H9 (cell line): ENCODE results near the gene SPINK13. TPM values are rescaled to one million over a fixed set of nuclear protein-coding genes. Genes with fewer than 3 reads are reported as not detected.

Source experiments
- DNase-seq: peaks from one replicate; pipeline ENCODE4 v3.0.0-alpha.2; 2017
- H2AFZ ChIP-seq: one replicate; pipeline ENCODE4 v1.6.1; 2013; ENCODE audit warnings: mild to moderate bottlenecking, low read length, control low read depth, moderate library complexity
- H2AK5ac ChIP-seq: 2 replicates; pipeline ENCODE4 v1.6.1; 2013; ENCODE audit warnings: low read length, control low read depth, mixed read lengths; ENCODE audit not compliant: insufficient read length
- H2BK120ac ChIP-seq: one replicate; pipeline ENCODE4 v1.6.1; 2013; ENCODE audit warnings: low read depth, mild to moderate bottlenecking, low read length, control low read depth, inconsistent platforms; ENCODE audit not compliant: poor library complexity, severe bottlenecking
- H2BK12ac ChIP-seq: 2 replicates; pipeline ENCODE4 v1.6.1; 2013; ENCODE audit warnings: low read length, control low read depth, mixed read lengths, low read depth; ENCODE audit not compliant: insufficient read length
- H2BK15ac ChIP-seq: 2 replicates; pipeline ENCODE4 v1.6.1; 2013; ENCODE audit warnings: low read depth, low read length, control low read depth
- H2BK20ac ChIP-seq: one replicate; pipeline ENCODE4 v1.6.1; 2013; ENCODE audit warnings: low read depth, mild to moderate bottlenecking, low read length, control low read depth, inconsistent platforms; ENCODE audit not compliant: poor library complexity, severe bottlenecking
- H2BK5ac ChIP-seq: 2 replicates; pipeline ENCODE4 v1.6.1; 2013; ENCODE audit warnings: low read length, control low read depth, mixed read lengths; ENCODE audit not compliant: insufficient read length
- H3K14ac ChIP-seq: 2 replicates; pipeline ENCODE4 v1.6.1; 2013; ENCODE audit warnings: low read length, control low read depth; ENCODE audit not compliant: insufficient read depth
- H3K18ac ChIP-seq: 2 replicates; pipeline ENCODE4 v1.6.1; 2013; ENCODE audit warnings: low read depth, mild to moderate bottlenecking, mixed read lengths, low read length, control low read depth; ENCODE audit not compliant: insufficient read length
- H3K23ac ChIP-seq: 2 replicates; pipeline ENCODE4 v1.6.1; 2013; ENCODE audit warnings: low read length, control low read depth, mixed read lengths, low read depth; ENCODE audit not compliant: insufficient read length
- H3K23me2 ChIP-seq: 2 replicates; pipeline ENCODE4 v1.6.1; 2013; ENCODE audit warnings: low read depth, mild to moderate bottlenecking, mixed read lengths, low read length, control low read depth; ENCODE audit not compliant: insufficient read length, poor library complexity, severe bottlenecking
- H3K27ac ChIP-seq: 2 replicates; pipeline ENCODE4 v1.5.1; 2013; ENCODE audit warnings: low read length, control low read depth, mixed read lengths, low read depth; ENCODE audit not compliant: insufficient read length
- H3K27me3 ChIP-seq: 2 replicates; pipeline ENCODE4 v1.6.1; 2013; ENCODE audit warnings: low read length, control low read depth, inconsistent platforms; ENCODE audit not compliant: insufficient read depth
- H3K4ac ChIP-seq: 2 replicates; pipeline ENCODE4 v1.6.1; 2013; ENCODE audit warnings: low read depth, mild to moderate bottlenecking, control low read depth, inconsistent platforms, low read length, moderate library complexity
- H3K4me1 ChIP-seq: 2 replicates; pipeline ENCODE4 v1.6.1; 2013; ENCODE audit warnings: low read length, control low read depth, inconsistent platforms; ENCODE audit not compliant: insufficient read depth
- H3K4me2 ChIP-seq: 2 replicates; pipeline ENCODE4 v1.6.1; 2013; ENCODE audit warnings: low read length, control low read depth, mixed read lengths; ENCODE audit not compliant: insufficient read length, insufficient read depth
- H3K56ac ChIP-seq: 2 replicates; pipeline ENCODE4 v1.6.1; 2013; ENCODE audit warnings: low read depth, mild to moderate bottlenecking, mixed read lengths, low read length, control low read depth; ENCODE audit not compliant: insufficient read length
- H3K79me1 ChIP-seq: 2 replicates; pipeline ENCODE4 v1.6.1; 2013; ENCODE audit warnings: low read depth, mild to moderate bottlenecking, moderate library complexity, low read length, control low read depth, inconsistent platforms; ENCODE audit not compliant: insufficient read depth, poor library complexity, severe bottlenecking
- H3K79me2 ChIP-seq: 2 replicates; pipeline ENCODE4 v1.6.1; 2013; ENCODE audit warnings: low read length, control low read depth, inconsistent platforms; ENCODE audit not compliant: insufficient read depth
- H3K9ac ChIP-seq: 2 replicates; pipeline ENCODE4 v1.6.1; 2013; ENCODE audit warnings: low read length, control low read depth, mixed read lengths; ENCODE audit not compliant: insufficient read length; ENCODE audit errors: extremely low read depth
- H3K9me3 ChIP-seq: one replicate; pipeline ENCODE4 v1.6.1; 2013; ENCODE audit warnings: low read depth, low read length, inconsistent platforms; ENCODE audit not compliant: control insufficient read depth
- H3T11ph ChIP-seq: one replicate; pipeline ENCODE4 v1.6.1; 2013; ENCODE audit warnings: mild to moderate bottlenecking, low read length, control low read depth, inconsistent platforms
- H4K20me1 ChIP-seq: one replicate; pipeline ENCODE4 v1.6.1; 2013; ENCODE audit not compliant: control insufficient read depth, insufficient read length, insufficient read depth
- H4K5ac ChIP-seq: 2 replicates; pipeline ENCODE4 v1.6.1; 2013; ENCODE audit warnings: low read depth, mild to moderate bottlenecking, mixed read lengths, low read length, control low read depth; ENCODE audit not compliant: insufficient read length
- H4K8ac ChIP-seq: replicated peaks from 2 replicates; pipeline ENCODE4 v1.6.1; 2013; ENCODE audit warnings: low read length, control low read depth, mixed read lengths, low read depth; ENCODE audit not compliant: insufficient read length
- H4K91ac ChIP-seq: 2 replicates; pipeline ENCODE4 v1.6.1; 2013; ENCODE audit warnings: low read depth, mild to moderate bottlenecking, moderate library complexity, mixed read lengths, low read length, control low read depth; ENCODE audit not compliant: insufficient read length
- H3K27ac Mint-ChIP-seq, 3 experiments: 2 replicates in 2 of 3; 3 replicates in 1 of 3; pipeline ENCODE4 v1.8.0; 2020 to 2021; ENCODE audit warnings: mixed read lengths in 3 of 3, mild to moderate bottlenecking in 1 of 3, moderate library complexity in 1 of 3
- H3K27me3 Mint-ChIP-seq: 2 replicates; pipeline ENCODE4 v1.8.0; 2021; ENCODE audit warnings: low read depth, mild to moderate bottlenecking, moderate library complexity, mixed read lengths
- H3K36me3 Mint-ChIP-seq, 3 experiments: 2 replicates in 2 of 3; 3 replicates in 1 of 3; pipeline ENCODE4 v1.8.0; 2020 to 2021; ENCODE audit warnings: low read depth in 3 of 3, mixed read lengths in 3 of 3; ENCODE audit not compliant: insufficient read depth in 1 of 3
- H3K4me1 Mint-ChIP-seq, 2 experiments: 2 replicates each; pipeline ENCODE4 v1.8.0; 2020; ENCODE audit warnings: mixed read lengths in 2 of 2
- H3K4me3 Mint-ChIP-seq, 2 experiments: 2 replicates in 1 of 2; 3 replicates in 1 of 2; pipeline ENCODE4 v1.8.0; 2020 to 2021; ENCODE audit warnings: mild to moderate bottlenecking in 2 of 2, mixed read lengths in 2 of 2, moderate library complexity in 1 of 2
- H3K9me3 Mint-ChIP-seq, 2 experiments: 2 replicates in 1 of 2; 3 replicates in 1 of 2; pipeline ENCODE4 v1.8.0; 2020; ENCODE audit warnings: mild to moderate bottlenecking in 2 of 2, mixed read lengths in 2 of 2, moderate library complexity in 1 of 2
- CTCF ChIP-seq: fragments of 200-600 bp; sonication (generic); conservative IDR thresholded peaks from 3 replicates; pipeline ENCODE4 v1.8.0; 2021; ENCODE audit warnings: antibody characterized with exemption, mild to moderate bottlenecking
- total RNA-seq: library from RNA; stranded (reverse); gene quantifications from 2 replicates; pipeline ENCODE4 v1.2.1, GENCODE V29; 2021

SPINK13 gene
- total RNA-seq, 1 experiment from 2014 or later: not detected

- Histone ChIP-seq H3K4ac (no peak overlapping the region), H3K27me3 (no peaks in the 10 kb centered on the region), H4K8ac (no peak overlapping the region), H3K27ac (no peak overlapping the region), H2BK15ac (no peak overlapping the region), H2BK20ac (no peak overlapping the region), H3K56ac (no peak overlapping the region), H3K9ac (no peak overlapping the region), H3K23me2 (no peaks in the 10 kb centered on the region), H2AFZ (no peak overlapping the region), H3K79me2 (no peaks in the 10 kb centered on the region), H2BK12ac (no peak overlapping the region), H3K23ac (no peak overlapping the region), H3K4me1 (no peaks in the 10 kb centered on the region), H3T11ph (no peak overlapping the region), H2BK5ac (no peak overlapping the region), H4K5ac (no peak overlapping the region), H3K4me2 (no peak overlapping the region), H3K79me1 (no peaks in the 10 kb centered on the region), H2BK120ac (no peak overlapping the region), H2AK5ac (no peak overlapping the region), H3K14ac (no peak overlapping the region), H4K91ac (no peak overlapping the region), H4K20me1 (no peaks in the 10 kb centered on the region), H3K18ac (no peak overlapping the region), H3K9me3 (no peaks in the 10 kb centered on the region)
- Mint-ChIP-seq H3K27me3 (peaks cover 2% of the 10 kb centered on the region; the same call in 1 of the 2 replicates), H3K9me3 (peaks cover 19 to 21% of the 10 kb centered on the region in 2 experiments), H3K27ac (no peak overlapping the region), H3K36me3 (peaks cover 0 to 7% (median 4%) of the 10 kb centered on the region in 3 experiments; a peak in 3 of 7 replicates), H3K4me1 (no peaks in the 10 kb centered on the region), H3K4me3 (no peak overlapping the region)
- TF ChIP-seq CTCF: no peak
- DNase-seq: no peak
These were observed 13.1 kb upstream of the SPINK13 start for GRCh38 chr5:148255456-148255855.
